ENCODE measurements around the gene NFATC2. TPM values are rescaled to one million over a fixed set of nuclear protein-coding genes. Genes with fewer than 3 reads are reported as not detected.

NFATC2 gene
- total RNA-seq, 2 experiments from 2014 or later = 32.5 to 33.2 TPM

- peaks cover 62% of the 10 kb centered on the region for H3K36me3 ChIP-seq (ENCODE audit: insufficient read depth, low read length)
- Mint-ChIP-seq H3K4me1 (ENCODE audit: low read depth) (peaks cover 73% of the 10 kb centered on the region), H3K36me3 (ENCODE audit: low read depth) (peaks cover 94% of the 10 kb centered on the region), H3K4me3 (no peak overlapping the region), H3K9me3 (no peaks in the 10 kb centered on the region), H3K27me3 (no peaks in the 10 kb centered on the region), H3K27ac (peak overlapping the region; percentile 75)
- H3K4me3 ChIP-seq (ENCODE audit: low read length) = no peak overlapping the region
- no peaks in the 10 kb centered on the region for H3K27me3 ChIP-seq (ENCODE audit: control insufficient read depth in 1 of 2, insufficient read depth in 2 of 2, low read length in 2 of 2)
- ChIA-PET POLR2A (interaction anchor here (1.1 kb wide), 1 partner anchor 23 kb away, joined by 5 read pairs; no protein-coding TSS in a partner anchor), CTCF (interaction anchor here (1.6 kb wide), 1 partner anchor 56 kb away, joined by 3 read pairs; no protein-coding TSS in a partner anchor)
- H3K9me3 ChIP-seq (ENCODE audit: control insufficient read depth in 1 of 2, insufficient read depth in 1 of 2, low read length in 2 of 2) = no peaks in the 10 kb centered on the region
- TF ChIP-seq CTCF (IDR thresholded peaks at IDR 0.05) = no peak
- intact Hi-C loops (cut with DNase I, micrococcal nuclease) = no loop called here
- H3K27ac ChIP-seq (ENCODE audit: low read depth in 1 of 2, low read length in 2 of 2) = no peak overlapping the region
- DNase-seq (no peak), ATAC-seq (ENCODE audit: poor library complexity) (no peak)
- peaks cover 70% of the 10 kb centered on the region for H3K4me1 ChIP-seq (ENCODE audit: insufficient read depth, low read length)
These were observed 113.9 kb downstream of the NFATC2 start for GRCh38 chr20:51428401-51429143.

GRCh38 chr20:51427651-51428291 lies 114.7 kb downstream of the NFATC2 start:
- ATAC-seq (ENCODE audit: poor library complexity) = no peak
- POLR2A ChIA-PET = no interaction called here
- peaks cover 91% of the 10 kb centered on the region for H3K36me3 Mint-ChIP-seq (ENCODE audit: low read depth)

More at GRCh38 chr20:51427651-51428291, 114.7 kb downstream of the NFATC2 start:
- Mint-ChIP-seq H3K4me3 (no peak overlapping the region), H3K27me3 (no peaks in the 10 kb centered on the region), H3K4me1 (ENCODE audit: low read depth) (peaks cover 70% of the 10 kb centered on the region), H3K27ac (peak overlapping the region; percentile 75), H3K9me3 (no peaks in the 10 kb centered on the region)
- no peak for TF ChIP-seq CTCF (IDR thresholded peaks at IDR 0.05)
- CTCF ChIA-PET = interaction anchor here (2.3 kb wide), 1 partner anchor 42 kb away, joined by 7 read pairs; no protein-coding TSS in a partner anchor
- no peaks in the 10 kb centered on the region for H3K27me3 ChIP-seq (ENCODE audit: control insufficient read depth in 1 of 2, insufficient read depth in 2 of 2, low read length in 2 of 2)
- intact Hi-C loops (cut with DNase I, micrococcal nuclease) = no loop called here
- H3K36me3 ChIP-seq (ENCODE audit: insufficient read depth, low read length) = peaks cover 54% of the 10 kb centered on the region
- no peak overlapping the region for H3K4me3 ChIP-seq (ENCODE audit: low read length)
- no peak overlapping the region for H3K27ac ChIP-seq (ENCODE audit: low read depth in 1 of 2, low read length in 2 of 2)
- no peak for DNase-seq
- H3K9me3 ChIP-seq (ENCODE audit: control insufficient read depth in 1 of 2, insufficient read depth in 1 of 2, low read length in 2 of 2) = no peaks in the 10 kb centered on the region
- H3K4me1 ChIP-seq (ENCODE audit: insufficient read depth, low read length) = peaks cover 78% of the 10 kb centered on the region
